GM19043 (cell line): Measurements from ENCODE around the gene CATSPERZ.
A peak's percentile ranks its signal among the peaks of the same experiment; 100 is the strongest.

ENCODE experiments used
- ATAC-seq: cut with Tn5 transposase; IDR thresholded peaks from one replicate; pipeline ENCODE4 v1.9.1; 2021; ENCODE audit warnings: low read depth; ENCODE audit not compliant: unreplicated experiment

CATSPERZ gene

GRCh38 chr11:64284048-64284961, 15.9 kb upstream of the CATSPERZ start, which contains the start of gene BAD:
Gene BAD (minus strand): TSS chr11:64284665. CDS start chr11:64284368, 297 bp downstream.
- peak; percentile 84 for ATAC-seq

GRCh38 chr11:64284962-64285884, 14.9 kb upstream of the CATSPERZ start, which contains the start of gene GPR137:
Gene GPR137 (plus strand): TSS chr11:64285848. CDS start chr11:64286525, 677 bp downstream.
- peak; percentile 48 for ATAC-seq

- no peak for ATAC-seq
Measured at GRCh38 chr11:64285885-64286800, 14.0 kb upstream of the CATSPERZ start.

- ATAC-seq = no peak
Measured at GRCh38 chr11:64286801-64287159, 13.4 kb upstream of the CATSPERZ start.

GRCh38 chr11:64287676-64288352, 12.3 kb upstream of the CATSPERZ start:
- no peak for ATAC-seq

- ATAC-seq = no peak
Measured at GRCh38 chr11:64288353-64288750, 11.8 kb upstream of the CATSPERZ start.

GRCh38 chr11:64289002-64289564, 11.1 kb upstream of the CATSPERZ start:
- ATAC-seq = no peak

GRCh38 chr11:64290352-64291261, 9.6 kb upstream of the CATSPERZ start:
- no peak for ATAC-seq

GRCh38 chr11:64291262-64291751, 8.9 kb upstream of the CATSPERZ start, which contains the start of gene KCNK4:
Gene KCNK4 (plus strand): TSS chr11:64291302. CDS start chr11:64293019, 1,717 bp downstream.
- ATAC-seq = no peak

GRCh38 chr11:64291752-64292459, 8.3 kb upstream of the CATSPERZ start:
- ATAC-seq = no peak

GRCh38 chr11:64292460-64293254, 7.5 kb upstream of the CATSPERZ start:
- no peak for ATAC-seq

- ATAC-seq = no peak
Measured at GRCh38 chr11:64294774-64295173, 5.4 kb upstream of the CATSPERZ start.

- no peak for ATAC-seq
Measured at GRCh38 chr11:64295760-64296159, 4.4 kb upstream of the CATSPERZ start.

GRCh38 chr11:64296236-64296635, 3.9 kb upstream of the CATSPERZ start:
- ATAC-seq = no peak

GRCh38 chr11:64296830-64297698, 3.1 kb upstream of the CATSPERZ start:
- no peak for ATAC-seq
